Uterus (tissue), 2 donors: ENCODE measurements around the gene HDLBP.

ENCODE experiments used
- POLR2A ChIP-seq, 2 donors: fragments of 450-650 bp; IDR thresholded peaks; one replicate each; pipeline ENCODE4 v1.6.1; 2016; ENCODE audit warnings: antibody characterized with exemption in 2 of 2, mild to moderate bottlenecking in 1 of 2, moderate library complexity in 1 of 2
- TF ChIP-seq, protein P1 (sequence below), 4 experiments: fragments of 200-600 bp in 2 of 4; fragments of 450-650 bp in 2 of 4; sonication (generic) in 2 of 4; IDR thresholded peaks; one replicate each; pipeline ENCODE4 v1.5.1; 2016 to 2019; ENCODE audit warnings: antibody characterized with exemption in 4 of 4, mild to moderate bottlenecking in 2 of 4, moderate library complexity in 1 of 4

DNA sequence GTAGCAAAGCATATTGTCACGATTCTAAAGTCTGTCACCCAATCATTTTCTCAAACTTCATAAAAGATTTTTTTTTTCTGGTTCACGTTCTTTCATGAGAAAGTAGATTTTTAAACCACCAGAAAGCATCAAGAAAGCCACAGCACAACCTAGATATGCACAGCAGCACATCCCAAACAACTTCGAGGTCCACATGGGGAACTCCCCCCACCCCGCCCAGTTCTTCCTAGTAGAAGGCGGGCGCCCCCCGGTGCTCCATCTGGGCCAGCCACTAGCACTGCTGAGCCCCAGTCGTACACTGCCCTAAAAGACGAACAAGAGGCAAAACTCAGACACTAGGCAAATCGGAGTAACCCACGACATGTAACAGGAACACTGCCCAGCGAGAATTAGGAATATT, 15.5 kb downstream of the HDLBP start:
- TF ChIP-seq, protein P1, sequence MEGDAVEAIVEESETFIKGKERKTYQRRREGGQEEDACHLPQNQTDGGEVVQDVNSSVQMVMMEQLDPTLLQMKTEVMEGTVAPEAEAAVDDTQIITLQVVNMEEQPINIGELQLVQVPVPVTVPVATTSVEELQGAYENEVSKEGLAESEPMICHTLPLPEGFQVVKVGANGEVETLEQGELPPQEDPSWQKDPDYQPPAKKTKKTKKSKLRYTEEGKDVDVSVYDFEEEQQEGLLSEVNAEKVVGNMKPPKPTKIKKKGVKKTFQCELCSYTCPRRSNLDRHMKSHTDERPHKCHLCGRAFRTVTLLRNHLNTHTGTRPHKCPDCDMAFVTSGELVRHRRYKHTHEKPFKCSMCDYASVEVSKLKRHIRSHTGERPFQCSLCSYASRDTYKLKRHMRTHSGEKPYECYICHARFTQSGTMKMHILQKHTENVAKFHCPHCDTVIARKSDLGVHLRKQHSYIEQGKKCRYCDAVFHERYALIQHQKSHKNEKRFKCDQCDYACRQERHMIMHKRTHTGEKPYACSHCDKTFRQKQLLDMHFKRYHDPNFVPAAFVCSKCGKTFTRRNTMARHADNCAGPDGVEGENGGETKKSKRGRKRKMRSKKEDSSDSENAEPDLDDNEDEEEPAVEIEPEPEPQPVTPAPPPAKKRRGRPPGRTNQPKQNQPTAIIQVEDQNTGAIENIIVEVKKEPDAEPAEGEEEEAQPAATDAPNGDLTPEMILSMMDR (IDR thresholded peaks at IDR 0.05), result no peak
- no peak for TF ChIP-seq POLR2A (IDR thresholded peaks at IDR 0.05)
